NCI-H526 (cell line): ENCODE results near the gene NKD2.
"Not testable (repeated sequence)": the region's sequence is repeated elsewhere in the genome, so short reads cannot be mapped to it uniquely, and the experiment has no call there.

Experiments used
- DNase-seq, 2 experiments: peaks; one replicate each; lab custom pipeline; 2025; lab: John Stamatoyannopoulos, UW

NKD2 gene

DNA sequence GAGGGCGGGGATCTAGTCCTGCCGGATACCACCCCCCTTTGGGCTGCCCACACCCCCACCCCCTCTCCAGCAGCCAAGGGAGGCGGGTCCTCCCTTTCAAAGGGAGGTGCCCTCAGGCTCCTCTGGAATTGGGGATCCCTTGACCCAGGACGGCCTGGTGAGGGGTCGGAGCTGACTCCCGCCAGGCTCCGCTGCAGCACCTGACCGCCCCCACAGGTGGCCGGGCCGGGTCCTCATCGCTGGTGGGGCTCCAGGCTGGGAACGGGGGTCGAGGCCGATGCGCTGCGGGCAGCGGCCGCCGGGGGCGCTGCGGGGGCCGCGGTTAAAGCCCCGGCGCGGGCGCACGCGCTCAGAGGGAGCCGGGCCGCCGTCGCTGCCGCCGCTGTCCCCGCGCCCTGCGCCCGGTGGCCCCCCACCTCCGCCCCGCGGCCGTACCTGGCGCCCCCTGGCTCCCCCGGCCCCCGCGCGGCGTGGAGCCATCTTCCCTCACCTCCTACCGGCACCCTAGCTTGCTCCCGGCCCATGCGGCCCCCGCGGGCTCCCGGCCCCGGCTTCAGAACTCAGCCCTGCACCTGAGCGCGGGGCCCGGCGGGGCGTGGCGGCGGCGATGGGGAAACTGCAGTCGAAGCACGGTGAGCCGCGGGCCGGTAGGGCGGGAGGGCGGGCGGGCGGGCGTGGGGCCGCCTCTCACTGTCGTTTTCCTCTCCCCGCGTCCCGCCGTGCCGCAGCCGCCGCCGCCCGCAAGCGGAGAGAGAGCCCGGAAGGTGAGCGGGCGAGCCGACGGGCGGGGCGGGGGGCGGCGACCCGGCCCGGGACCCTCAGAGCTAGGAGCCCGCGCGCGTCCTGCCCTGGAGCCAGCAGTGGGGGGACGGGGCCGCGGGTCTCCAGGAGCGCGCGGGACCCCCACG lies at the start of gene NKD2:
Gene NKD2, plus strand, starts transcription at position 352 of the 908 bp plus-strand sequence. Its CDS starts 256 bp downstream, at position 608.
- peak in 1 of 2 experiments; percentile 74 for DNase-seq

- no peak for DNase-seq
Measured at GRCh38 chr5:959581-960531, 48.7 kb upstream of the NKD2 start.

- no peak for DNase-seq
Measured at GRCh38 chr5:960551-960950, 48.1 kb upstream of the NKD2 start.

DNA sequence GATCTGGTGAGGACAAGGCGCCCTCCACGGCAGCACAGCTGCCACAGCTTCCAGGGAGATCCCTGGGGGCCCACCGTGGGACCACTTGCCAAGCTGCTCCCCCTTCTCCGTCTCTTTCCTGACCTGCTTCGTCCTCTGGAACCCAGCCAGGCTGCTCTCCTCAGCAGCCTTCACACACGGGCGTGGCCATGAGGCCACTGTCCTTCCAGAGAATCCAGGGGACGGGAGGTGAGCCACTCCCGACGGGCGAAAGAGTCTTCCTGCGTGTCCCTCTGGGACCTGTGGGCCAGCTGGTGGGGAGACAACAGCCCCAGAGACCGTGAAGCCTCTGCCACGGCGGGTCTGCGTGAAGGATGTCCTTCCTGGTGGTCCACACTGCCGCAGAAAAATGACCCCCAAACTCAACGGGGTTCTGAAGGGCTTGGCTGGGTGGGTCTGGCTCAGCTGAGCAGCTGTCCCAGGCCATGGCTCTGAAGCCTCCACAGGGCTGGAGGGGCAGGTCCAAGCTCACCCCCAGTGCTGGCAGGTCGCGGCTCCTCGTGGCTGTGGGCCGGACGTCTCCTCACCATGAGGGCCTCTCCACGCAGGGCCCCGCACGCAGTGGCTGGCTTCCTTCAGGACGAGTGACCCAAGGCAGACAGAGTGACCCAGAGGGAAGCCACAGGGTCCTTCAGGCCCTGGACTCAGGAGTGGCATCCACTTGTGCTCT lies 47.4 kb upstream of the NKD2 start:
- DNase-seq, result no peak

- no peak for DNase-seq
Measured at GRCh38 chr5:961711-962240, 46.8 kb upstream of the NKD2 start.

- DNase-seq, result no peak
Measured at GRCh38 chr5:962386-962785, 46.2 kb upstream of the NKD2 start.

GRCh38 chr5:962801-963200 lies 45.8 kb upstream of the NKD2 start:
- DNase-seq, result no peak

DNA sequence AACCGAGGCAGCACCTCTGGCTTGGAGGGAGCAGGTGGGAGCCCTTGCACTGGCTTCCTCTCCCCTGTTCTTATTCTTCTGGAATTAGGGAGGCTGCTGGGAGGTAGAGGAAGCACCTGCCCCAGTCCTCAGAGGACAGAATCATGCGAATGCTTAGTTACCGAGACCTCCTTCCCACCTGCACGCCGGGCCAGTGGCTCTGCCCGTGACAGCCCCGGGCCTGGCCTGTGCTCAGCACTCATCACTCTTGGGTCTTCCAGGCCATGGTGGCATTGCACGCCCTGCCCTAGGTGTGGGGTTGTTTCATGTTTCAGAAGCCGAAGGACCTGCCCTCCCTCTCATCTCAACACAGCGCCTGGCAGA lies 45.3 kb upstream of the NKD2 start:
- no peak for DNase-seq

DNA sequence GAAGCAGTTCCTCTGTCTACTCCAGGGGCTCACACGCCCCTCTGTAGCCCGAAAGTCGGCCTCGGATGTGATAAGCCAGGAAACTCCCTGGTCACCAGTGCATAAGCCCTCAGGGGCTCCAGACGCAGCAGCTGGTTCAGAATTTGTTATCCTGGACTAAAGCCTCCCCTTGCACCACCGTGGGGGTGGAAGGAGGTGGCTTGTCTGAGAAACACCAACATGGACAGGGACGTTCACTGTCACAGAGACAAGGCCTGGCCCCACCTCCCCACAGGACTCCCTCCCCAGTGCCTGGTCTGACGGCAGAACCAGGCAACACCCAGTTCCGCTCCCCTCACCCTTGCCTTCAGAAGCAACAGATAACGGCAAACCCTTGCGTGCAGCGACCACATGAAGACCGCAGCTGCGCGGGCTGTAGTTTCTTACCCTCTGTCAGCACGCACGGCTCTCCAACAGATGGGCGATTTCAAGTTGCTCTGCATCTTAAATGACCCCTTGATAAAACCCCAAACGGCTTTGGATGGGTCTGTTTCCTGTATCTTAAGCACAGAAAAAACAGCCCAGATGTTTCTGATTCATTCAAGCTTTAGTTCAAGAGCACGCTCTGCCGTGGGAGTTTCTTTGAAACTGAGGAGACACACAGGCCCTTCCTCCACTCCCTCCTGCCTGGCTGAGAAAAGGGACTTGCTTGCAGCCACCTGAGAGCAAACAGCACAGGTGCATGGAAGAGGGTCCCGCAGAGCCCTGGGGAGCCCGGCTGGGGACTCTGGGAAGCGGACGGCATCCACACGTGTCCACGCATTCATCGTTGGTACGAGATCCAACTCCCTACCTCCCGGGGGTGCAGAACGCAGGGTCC lies 44.7 kb upstream of the NKD2 start:
- no peak for DNase-seq

DNA sequence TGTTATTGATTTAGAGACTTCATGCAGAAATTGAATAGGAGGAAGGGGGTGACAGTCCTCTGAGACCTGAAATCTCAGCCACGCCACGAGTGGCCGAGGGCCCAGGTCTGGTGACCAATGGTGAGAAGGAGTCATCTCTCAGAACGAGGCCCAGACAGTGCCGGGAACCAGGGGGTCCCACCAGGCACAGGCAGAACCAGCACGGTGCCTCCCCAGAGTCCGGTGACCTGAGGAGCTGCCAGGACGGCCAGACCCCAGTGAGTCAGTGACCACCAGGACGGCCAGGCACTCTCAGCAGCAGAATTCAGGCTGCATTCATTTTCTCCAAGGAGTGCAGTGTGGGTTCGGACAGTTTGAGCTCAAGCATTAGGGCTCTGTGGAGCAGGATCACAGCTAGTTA lies 43.8 kb upstream of the NKD2 start:
- no peak for DNase-seq

DNA sequence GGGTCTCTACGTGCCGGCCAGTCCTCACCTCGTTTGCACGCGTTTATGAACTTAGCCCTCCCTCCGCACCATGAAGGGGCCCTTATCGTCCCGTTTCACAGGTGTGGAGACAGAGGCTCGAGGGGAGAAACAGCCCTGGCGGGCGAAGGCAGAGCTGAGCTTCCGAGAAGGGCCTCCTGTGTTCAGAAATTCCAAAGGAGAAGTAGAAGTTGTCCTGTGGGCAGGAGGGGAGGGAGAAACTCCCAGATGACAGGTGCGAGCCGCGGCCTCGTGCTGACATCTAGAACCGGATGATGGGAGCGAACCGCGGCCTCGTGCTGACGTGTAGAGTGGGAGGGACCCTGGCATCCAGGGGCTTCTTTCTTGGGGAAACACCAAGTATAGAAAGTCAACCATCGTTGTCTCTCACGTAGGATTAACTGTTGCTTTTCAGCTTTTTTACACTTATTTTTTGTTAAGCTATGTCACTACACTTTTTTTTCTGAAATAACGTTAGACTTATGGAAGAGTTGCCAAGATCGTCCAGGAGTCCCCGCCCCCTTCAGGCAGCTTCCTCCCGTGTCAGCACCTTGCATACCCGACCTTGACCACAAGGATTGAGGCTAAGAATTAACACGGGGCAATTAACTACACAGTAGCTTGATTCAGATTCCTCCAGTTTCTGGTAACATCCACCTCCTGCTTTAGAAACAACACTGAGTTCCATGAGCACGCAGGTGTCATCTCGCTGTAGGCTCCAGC lies 42.8 kb upstream of the NKD2 start:
- DNase-seq, result no peak

DNA sequence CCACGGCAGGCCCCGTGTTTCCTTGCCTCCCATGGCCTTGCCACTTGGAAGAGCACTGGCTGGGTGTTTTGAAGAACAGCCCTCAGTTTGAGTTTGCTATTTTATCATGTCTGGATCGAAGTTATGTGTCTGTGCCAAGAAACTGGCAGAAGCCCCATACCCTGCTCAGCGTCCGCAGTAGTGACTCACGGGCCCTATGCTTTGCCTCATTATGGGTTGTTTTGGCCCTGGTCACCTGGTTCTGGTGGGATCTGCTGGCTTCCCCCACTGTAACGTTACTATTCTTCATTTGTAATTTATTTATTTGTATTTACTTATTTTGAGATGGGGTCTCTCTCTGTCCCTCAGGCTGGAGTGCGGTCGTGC lies 42.3 kb upstream of the NKD2 start:
- DNase-seq, result no peak

DNA sequence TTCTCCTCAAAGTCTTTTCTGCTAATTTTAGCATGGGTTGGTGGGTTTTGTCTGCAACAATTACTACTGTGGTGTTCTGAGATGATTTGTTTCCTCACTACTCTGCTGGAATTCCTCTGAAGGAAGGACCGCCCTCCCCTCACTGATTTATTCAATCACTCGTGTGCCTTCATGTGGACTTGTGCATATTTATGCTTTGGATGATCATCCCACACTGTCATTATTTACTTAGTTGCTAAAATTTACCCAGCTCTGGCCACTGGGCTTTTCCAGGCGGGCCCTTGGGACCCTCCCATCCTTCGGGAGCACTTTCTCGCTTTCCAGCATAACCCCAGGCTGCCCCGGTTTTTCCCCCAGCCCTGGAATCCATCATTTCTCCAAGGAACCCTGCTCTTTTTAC lies 41.7 kb upstream of the NKD2 start:
- no peak for DNase-seq

DNA sequence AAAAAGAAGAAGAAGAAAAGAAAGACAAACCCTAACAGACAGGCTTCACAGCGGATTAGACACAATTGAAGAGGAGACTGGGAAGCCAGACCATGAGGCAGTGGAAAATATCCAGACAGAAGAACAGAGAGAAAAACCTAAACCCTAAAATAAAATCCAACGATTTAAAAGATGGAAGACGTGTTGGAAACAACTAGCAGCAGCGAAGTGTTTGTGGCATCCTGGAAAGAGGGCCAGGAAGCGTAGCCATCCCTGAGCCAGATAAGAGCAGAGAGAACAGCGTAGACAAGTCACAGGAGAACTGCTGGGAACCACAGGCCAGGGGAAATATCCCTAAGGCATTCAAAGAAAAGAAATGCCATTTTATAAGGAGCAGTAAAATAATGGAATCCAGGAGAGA lies 39.7 kb upstream of the NKD2 start:
- DNase-seq, result no peak

GRCh38 chr5:969408-969839 lies 39.2 kb upstream of the NKD2 start:
- DNase-seq, result peak in 1 of 2 experiments; percentile 15

GRCh38 chr5:972575-972974 lies 36.0 kb upstream of the NKD2 start:
- not testable (repeated sequence) for DNase-seq

DNA sequence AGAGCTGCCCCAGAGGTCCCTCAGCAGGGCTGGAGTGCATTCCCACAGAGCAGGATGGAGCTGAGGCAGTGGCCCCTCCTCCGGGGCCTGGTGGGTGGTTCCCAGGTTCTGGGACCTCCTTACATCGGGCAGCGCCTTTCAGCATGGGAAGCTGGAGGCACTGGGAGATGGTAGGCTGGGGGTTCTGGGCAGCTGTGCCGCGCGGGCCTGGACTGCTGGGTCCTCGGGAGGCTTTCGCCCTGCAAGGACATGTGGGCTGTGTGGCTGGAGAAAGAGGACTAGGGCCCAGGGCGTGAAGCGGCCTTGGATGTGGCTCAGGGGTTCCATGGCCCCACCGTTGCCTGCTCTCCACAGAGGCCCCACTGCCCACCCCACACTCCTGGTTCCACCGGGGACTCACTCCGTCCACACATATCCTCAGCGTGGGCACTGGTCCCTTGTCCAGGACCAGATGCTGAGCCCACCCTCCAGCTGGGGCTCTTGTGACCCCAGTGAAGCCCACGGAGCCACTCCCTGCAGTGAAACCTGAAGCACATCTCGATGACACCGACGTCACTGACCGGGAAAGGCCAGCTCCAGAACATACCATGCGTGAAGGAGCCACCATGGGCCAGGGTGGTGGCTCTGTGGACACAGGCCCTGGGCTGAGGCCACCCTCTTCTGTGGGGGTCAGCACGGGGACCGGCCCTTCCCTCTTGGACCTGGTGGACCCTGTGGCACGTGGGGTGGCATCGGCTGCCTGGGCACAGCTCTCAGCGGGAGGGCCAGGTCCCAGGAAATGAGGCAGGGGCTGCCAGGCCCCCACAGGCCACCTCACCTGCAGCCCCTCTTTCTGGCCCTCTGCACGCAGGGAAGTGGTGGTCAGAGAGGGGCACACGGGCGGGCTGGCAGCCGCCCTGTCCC lies 31.5 kb upstream of the NKD2 start:
- DNase-seq, result no peak

DNA sequence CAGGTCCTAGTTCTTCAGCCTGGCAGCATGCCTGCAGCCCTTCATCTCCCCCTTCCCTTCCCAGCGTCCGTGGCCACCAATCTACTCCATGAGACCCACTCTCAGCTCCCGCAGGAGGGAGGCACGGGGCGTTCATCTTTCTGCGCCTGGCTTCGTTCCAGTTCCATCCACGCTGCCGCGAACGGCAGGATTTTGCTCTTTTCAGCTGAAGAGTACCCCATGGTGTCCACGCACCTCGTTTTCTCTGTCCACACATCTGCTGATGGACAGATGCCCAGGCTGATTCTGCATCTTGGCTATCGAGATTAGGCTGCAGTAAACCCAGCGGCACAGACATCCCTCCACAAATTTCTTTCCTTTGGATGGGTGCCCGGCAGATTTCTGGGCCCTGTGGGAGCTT lies 30.5 kb upstream of the NKD2 start:
- no peak for DNase-seq

DNA sequence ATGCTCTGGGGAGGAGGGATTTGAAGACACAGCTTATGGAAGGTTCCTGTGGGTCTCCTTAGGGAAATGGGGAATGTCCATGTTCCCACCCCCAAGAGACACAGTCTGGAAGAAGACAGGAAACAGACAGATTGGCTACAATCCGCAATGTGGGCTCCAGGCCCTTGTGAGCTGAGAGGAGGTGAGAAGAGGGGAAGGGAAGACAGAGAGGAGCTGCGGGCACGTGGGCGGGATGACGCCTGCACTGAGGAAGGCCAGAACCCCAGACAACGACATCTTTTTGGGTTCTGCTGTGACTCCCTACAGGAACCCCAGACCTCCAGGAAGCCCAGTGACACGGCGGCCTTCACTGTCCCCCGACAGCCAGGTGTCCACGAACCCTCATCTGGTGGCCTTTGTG lies 29.9 kb upstream of the NKD2 start:
- no peak for DNase-seq
